RWPE2 (cell line): ENCODE results near the gene FAM228B.
"Not testable (repeated sequence)": the region's sequence is repeated elsewhere in the genome, so short reads cannot be mapped to it uniquely, and the experiment has no call there.

Experiments
- ATAC-seq: fragments of 200-7000 bp; cut with Tn5 transposase; 3 replicates; pipeline ENCODE4 v1.9.1; 2021; ENCODE audit warnings: low read depth
- DNase-seq: peaks from one replicate; pipeline ENCODE4 v3.0.0-alpha.2; 2020; ENCODE audit warnings: low spot score
- H3K27ac ChIP-seq: fragments of 450-650 bp; 2 replicates; pipeline ENCODE4 v1.5.1; 2017; ENCODE audit warnings: mild to moderate bottlenecking; ENCODE audit not compliant: poor library complexity, severe bottlenecking
- H3K27me3 ChIP-seq: fragments of 250-450 bp; sonication (Bioruptor Pico); 2 replicates; pipeline ENCODE4 v1.5.1; 2021; ENCODE audit warnings: mild to moderate bottlenecking, moderate library complexity; ENCODE audit not compliant: insufficient read depth, poor library complexity, severe bottlenecking
- H3K36me3 ChIP-seq: fragments of 250-450 bp; sonication (Bioruptor Pico); 2 replicates; pipeline ENCODE4 v1.5.1; 2020; ENCODE audit warnings: low read depth, mild to moderate bottlenecking, moderate library complexity
- H3K4me1 ChIP-seq: fragments of 250-450 bp; sonication (Bioruptor Pico); 2 replicates; pipeline ENCODE4 v1.5.1; 2021; ENCODE audit warnings: mild to moderate bottlenecking, moderate library complexity; ENCODE audit not compliant: insufficient read depth, poor library complexity, severe bottlenecking
- H3K4me3 ChIP-seq: fragments of 250-450 bp; sonication (Bioruptor Pico); 2 replicates; pipeline ENCODE4 v1.5.1; 2021; ENCODE audit warnings: mild to moderate bottlenecking, moderate library complexity; ENCODE audit not compliant: severe bottlenecking
- H3K9me3 ChIP-seq: fragments of 250-450 bp; sonication (Bioruptor Pico); 2 replicates; pipeline ENCODE4 v1.5.1; 2021; ENCODE audit warnings: mild to moderate bottlenecking, moderate library complexity; ENCODE audit not compliant: severe bottlenecking
- TF ChIP-seq, protein P1 (sequence below): fragments of 450-650 bp; IDR thresholded peaks from one replicate; pipeline ENCODE4 v1.5.1; 2017; ENCODE audit warnings: mild to moderate bottlenecking, moderate library complexity; ENCODE audit not compliant: poor library complexity, severe bottlenecking

FAM228B gene

DNA sequence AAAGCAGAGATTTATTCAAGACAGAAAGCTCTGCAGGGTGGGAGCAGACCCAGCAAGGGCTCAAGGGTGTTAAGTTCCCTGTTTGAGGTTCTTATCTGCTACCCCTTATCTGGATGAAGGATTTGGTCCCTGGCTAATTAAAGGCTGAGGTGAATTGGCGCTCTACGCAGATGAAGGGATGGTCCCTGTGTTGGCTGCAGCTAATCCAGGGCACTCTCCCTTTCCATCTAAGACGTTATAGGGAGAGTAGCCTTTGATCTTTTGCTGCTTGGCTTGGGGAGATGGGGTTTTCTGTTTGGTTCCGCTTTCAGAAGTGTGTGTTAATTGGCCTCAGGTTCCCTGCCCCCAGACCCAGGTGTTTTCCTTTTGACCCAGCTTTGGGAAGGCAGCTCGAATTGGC, 68.6 kb downstream of the FAM228B start:
- Histone ChIP-seq H3K4me3 (no peak overlapping the region), H3K27ac (no peak overlapping the region), H3K4me1 (no peaks in the 10 kb centered on the region), H3K36me3 (no peaks in the 10 kb centered on the region), H3K9me3 (no peaks in the 10 kb centered on the region), H3K27me3 (no peaks in the 10 kb centered on the region)
- TF ChIP-seq, protein P1, sequence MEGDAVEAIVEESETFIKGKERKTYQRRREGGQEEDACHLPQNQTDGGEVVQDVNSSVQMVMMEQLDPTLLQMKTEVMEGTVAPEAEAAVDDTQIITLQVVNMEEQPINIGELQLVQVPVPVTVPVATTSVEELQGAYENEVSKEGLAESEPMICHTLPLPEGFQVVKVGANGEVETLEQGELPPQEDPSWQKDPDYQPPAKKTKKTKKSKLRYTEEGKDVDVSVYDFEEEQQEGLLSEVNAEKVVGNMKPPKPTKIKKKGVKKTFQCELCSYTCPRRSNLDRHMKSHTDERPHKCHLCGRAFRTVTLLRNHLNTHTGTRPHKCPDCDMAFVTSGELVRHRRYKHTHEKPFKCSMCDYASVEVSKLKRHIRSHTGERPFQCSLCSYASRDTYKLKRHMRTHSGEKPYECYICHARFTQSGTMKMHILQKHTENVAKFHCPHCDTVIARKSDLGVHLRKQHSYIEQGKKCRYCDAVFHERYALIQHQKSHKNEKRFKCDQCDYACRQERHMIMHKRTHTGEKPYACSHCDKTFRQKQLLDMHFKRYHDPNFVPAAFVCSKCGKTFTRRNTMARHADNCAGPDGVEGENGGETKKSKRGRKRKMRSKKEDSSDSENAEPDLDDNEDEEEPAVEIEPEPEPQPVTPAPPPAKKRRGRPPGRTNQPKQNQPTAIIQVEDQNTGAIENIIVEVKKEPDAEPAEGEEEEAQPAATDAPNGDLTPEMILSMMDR: no peak
- no peak for DNase-seq
- ATAC-seq: no peak

DNA sequence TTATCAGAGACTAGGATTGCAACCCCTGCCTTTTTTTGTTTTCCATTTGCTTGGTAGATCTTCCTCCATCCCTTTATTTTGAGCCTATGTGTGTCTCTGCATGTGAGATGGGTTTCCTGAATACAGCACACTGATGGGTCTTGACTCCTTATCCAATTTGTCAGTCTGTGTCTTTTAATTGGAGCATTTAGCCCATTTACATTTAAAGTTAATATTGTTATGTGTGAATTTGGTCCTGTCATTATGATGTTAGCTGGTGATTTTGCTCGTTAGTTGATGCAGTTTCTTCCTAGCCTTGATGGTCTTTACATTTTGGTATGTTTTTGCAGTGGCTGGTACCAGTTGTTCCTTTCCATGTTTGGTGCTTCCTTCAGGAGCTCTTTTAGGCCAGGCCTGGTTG, 73.9 kb downstream of the FAM228B start:
- not testable (repeated sequence) for H3K9me3 ChIP-seq, H3K36me3 ChIP-seq, ATAC-seq, H3K4me3 ChIP-seq, H3K4me1 ChIP-seq, H3K27me3 ChIP-seq, DNase-seq, H3K27ac ChIP-seq

DNA sequence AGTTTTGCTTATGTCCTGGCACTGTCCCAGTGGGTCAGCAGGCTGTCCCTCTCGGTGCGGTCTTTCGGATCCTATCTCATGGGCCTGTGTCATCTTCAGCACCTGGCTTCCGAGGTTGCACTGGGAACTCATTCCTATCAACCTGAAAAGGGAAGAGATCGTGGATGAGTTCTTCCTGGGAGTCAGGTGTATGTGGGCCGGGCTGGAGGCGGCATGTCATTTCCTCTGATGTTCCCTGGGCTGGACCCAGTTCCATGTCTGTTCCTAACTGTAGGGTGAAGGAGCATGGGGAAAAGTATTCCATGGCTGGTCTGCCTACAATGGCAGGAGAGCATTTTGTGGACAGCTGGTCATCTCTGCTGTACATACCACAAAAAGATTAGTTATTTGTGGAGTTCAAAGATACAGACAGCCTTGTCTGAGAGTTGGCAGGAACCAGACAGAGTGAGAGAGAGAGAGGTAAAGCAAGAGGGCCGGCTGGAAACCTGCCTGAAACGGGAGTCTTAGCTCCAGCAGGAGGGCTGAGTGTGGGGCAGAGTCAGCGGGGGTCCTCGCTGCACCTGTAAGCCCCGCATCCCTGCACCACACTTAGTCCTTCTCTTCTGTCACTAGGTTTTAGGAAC, 76.8 kb downstream of the FAM228B start:
- ATAC-seq: no peak
- TF ChIP-seq, protein P1: no peak
- Histone ChIP-seq H3K27me3 (no peaks in the 10 kb centered on the region), H3K36me3 (0 out of 2 replicates have a peak, but pooled peaks cover 4% of the 10 kb centered on the region), H3K4me3 (no peak overlapping the region), H3K9me3 (no peaks in the 10 kb centered on the region), H3K27ac (no peak overlapping the region), H3K4me1 (no peaks in the 10 kb centered on the region)
- DNase-seq: no peak

DNA sequence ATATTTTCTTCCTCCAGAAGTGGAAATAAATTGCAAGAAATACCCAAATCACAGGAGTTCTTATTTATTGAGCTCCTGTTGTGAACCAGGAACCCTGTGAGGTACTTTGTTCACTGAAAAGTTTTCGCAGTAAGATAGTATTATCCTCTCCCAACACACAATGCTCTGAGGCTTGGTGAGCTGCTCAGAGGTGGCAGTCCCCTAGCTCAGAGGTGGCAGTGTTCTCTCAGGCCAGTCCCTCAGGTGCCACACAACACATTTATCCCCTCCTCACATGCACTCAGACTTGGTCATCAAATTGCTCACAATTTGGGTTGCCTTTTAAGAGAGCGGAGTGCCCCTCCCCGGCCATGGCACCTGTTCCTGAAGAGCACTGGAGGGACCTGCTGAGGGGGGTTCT, 77.5 kb downstream of the FAM228B start:
- no peak overlapping the region for H3K4me3 ChIP-seq
- H3K27ac ChIP-seq: no peak overlapping the region
- no peak for ATAC-seq
- no peaks in the 10 kb centered on the region for H3K9me3 ChIP-seq
- H3K4me1 ChIP-seq: no peaks in the 10 kb centered on the region
- no peak for DNase-seq
- H3K36me3 ChIP-seq: peaks cover 4% of the 10 kb centered on the region; the same call in 1 of the 2 replicates
- TF ChIP-seq, protein P1: no peak
- H3K27me3 ChIP-seq: no peaks in the 10 kb centered on the region

DNA sequence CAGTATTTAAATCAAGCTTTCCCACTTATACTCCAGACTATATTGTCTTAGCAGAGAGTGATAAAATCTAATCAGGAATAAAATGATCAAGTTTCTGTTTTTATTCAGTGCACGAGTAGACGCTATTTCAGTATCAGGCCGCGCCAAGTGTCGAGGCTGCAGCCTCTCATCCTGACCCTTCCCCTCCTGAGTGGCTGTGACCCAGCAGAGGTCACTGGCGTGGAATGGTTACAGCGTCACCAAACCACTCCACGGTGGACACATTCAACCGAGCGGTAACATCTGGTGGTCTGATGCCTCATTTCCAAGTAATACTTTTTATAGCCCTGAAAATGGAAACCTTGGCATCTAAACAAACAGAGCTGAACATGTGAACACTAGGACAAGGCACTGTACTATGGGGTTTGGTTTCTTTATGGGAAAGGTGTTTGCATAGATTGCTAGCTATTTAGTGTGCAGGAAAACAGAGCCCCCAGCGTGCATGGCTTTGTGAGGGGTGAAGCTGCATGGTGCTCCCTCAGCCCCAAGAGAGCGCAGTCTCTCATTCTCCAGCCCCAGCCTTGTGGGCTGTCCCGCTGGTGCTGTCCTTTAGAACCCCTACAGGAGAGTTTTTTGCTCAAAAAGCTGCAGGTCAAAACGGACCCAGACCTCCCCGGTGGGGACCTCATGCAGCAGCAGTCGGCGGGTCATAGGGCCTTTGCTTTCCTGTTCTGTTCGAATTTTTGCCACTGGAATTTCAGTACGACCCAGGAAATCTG, 79.9 kb downstream of the FAM228B start:
- H3K36me3 ChIP-seq: peaks cover 4% of the 10 kb centered on the region; the same call in 1 of the 2 replicates
- DNase-seq (no peak), ATAC-seq (no peak)
- H3K4me3 ChIP-seq: no peak overlapping the region
- no peaks in the 10 kb centered on the region for H3K4me1 ChIP-seq
- H3K27me3 ChIP-seq: no peaks in the 10 kb centered on the region
- no peaks in the 10 kb centered on the region for H3K9me3 ChIP-seq
- H3K27ac ChIP-seq: no peak overlapping the region
- TF ChIP-seq, protein P1: no peak
